ENCODE results near the gene TM9SF3. TPM values are rescaled to one million over a fixed set of nuclear protein-coding genes. Genes with fewer than 3 reads are reported as not detected.
A peak's percentile ranks its signal among the peaks of the same experiment; 100 is the strongest.

The TM9SF3 gene
- total RNA-seq, 2 donors from 2014 or later: 74.1 to 165 TPM

GRCh38 chr10:96568402-96568801 is 18.4 kb downstream of the TM9SF3 start:
- H3K27ac ChIP-seq: peak overlapping the region in 1 of 2 donors; percentile 50
- WGBS: 30% methylated on average over 1 of the region's 1 CpG
- intact Hi-C loops (cut with DNase I): no loop called here

DNA sequence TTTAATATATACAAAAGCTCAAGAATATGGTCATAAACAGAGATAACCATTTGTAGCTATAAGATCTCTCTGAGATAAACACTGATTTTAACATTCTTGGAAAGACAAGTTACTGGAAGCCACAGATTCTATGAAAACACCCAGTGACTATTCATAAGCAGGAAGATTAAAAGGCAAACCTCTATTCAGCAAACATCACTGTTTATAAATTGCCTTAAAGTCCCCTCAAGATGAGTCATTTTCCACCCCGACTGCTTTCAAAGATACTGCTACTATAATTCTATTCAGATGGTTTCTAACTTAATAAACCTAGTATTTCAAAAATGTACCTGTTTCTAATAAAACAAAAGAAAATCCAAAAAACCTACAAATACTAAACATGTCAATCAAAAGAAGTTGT is 21.0 kb downstream of the TM9SF3 start:
- WGBS: 10% methylated on average over 1 of the region's 1 CpG
- DNase-seq (ENCODE audit: low spot score): no peak
- Histone ChIP-seq H3K27ac (no peak overlapping the region), H3K36me3 (no peaks in the 10 kb centered on the region), H3K4me3 (no peak overlapping the region), H3K9me3 (no peaks in the 10 kb centered on the region), H3K27me3 (replicated peaks; ENCODE audit: insufficient read depth) (no peaks in the 10 kb centered on the region), H3K4me1 (replicated peaks) (peaks cover 11% of the 10 kb centered on the region)
- intact Hi-C loops (cut with DNase I): no loop called here
- TF ChIP-seq POLR2A (IDR thresholded peaks at IDR 0.05) (no peak), POLR2AphosphoS5 (IDR thresholded peaks at IDR 0.05) (no peak)

More at GRCh38 chr10:96568402-96568801, 18.4 kb downstream of the TM9SF3 start:
- Histone ChIP-seq H3K4me3 (no peak overlapping the region), H3K27me3 (replicated peaks; ENCODE audit: insufficient read depth) (no peaks in the 10 kb centered on the region), H3K36me3 (no peaks in the 10 kb centered on the region), H3K4me1 (replicated peaks) (peaks cover 10% of the 10 kb centered on the region), H3K9me3 (no peaks in the 10 kb centered on the region)
- DNase-seq (ENCODE audit: low spot score): no peak
- TF ChIP-seq POLR2AphosphoS5 (IDR thresholded peaks at IDR 0.05): no peak

GRCh38 chr10:96560966-96561887 is 25.6 kb downstream of the TM9SF3 start:
- Histone ChIP-seq H3K27me3 (replicated peaks; ENCODE audit: insufficient read depth) (no peaks in the 10 kb centered on the region), H3K36me3 (no peaks in the 10 kb centered on the region), H3K9me3 (no peaks in the 10 kb centered on the region), H3K4me3 (no peak overlapping the region), H3K27ac (no peak overlapping the region), H3K4me1 (replicated peaks) (peaks cover 5% of the 10 kb centered on the region)
- DNase-seq (ENCODE audit: low spot score): no peak
- TF ChIP-seq POLR2AphosphoS5 (IDR thresholded peaks at IDR 0.05) (peak; percentile 2), POLR2A (IDR thresholded peaks at IDR 0.05) (no peak), CTCF (IDR thresholded peaks at IDR 0.05) (no peak)
- WGBS: 68% methylated on average over 3 of the region's 3 CpGs
- intact Hi-C loops (cut with DNase I): no loop called here

GRCh38 chr10:96560489-96560888 is 26.3 kb downstream of the TM9SF3 start:
- intact Hi-C loops (cut with DNase I): no loop called here
- Histone ChIP-seq H3K4me1 (replicated peaks) (peaks cover 5% of the 10 kb centered on the region), H3K4me3 (no peak overlapping the region), H3K9me3 (no peaks in the 10 kb centered on the region), H3K36me3 (no peaks in the 10 kb centered on the region), H3K27me3 (replicated peaks; ENCODE audit: insufficient read depth) (no peaks in the 10 kb centered on the region), H3K27ac (no peak overlapping the region)
- 94% methylated on average over 2 of the region's 2 CpGs for WGBS
- no peak for DNase-seq (ENCODE audit: low spot score)
- TF ChIP-seq POLR2AphosphoS5 (IDR thresholded peaks at IDR 0.05) (no peak), CTCF (IDR thresholded peaks at IDR 0.05) (no peak), POLR2A (IDR thresholded peaks at IDR 0.05) (no peak)

- intact Hi-C loops (cut with DNase I): no loop called here
Observed at GRCh38 chr10:96556003-96556402, 30.8 kb downstream of the TM9SF3 start.

More at GRCh38 chr10:96556003-96556402, 30.8 kb downstream of the TM9SF3 start:
- no peaks in the 10 kb centered on the region for H3K27me3 ChIP-seq (replicated peaks; ENCODE audit: insufficient read depth)
- no peaks in the 10 kb centered on the region for H3K4me1 ChIP-seq (replicated peaks)
- H3K36me3 ChIP-seq: no peaks in the 10 kb centered on the region
- no peaks in the 10 kb centered on the region for H3K9me3 ChIP-seq
- H3K4me3 ChIP-seq: no peak overlapping the region
- WGBS: 53% methylated on average over 1 of the region's 1 CpG
- TF ChIP-seq POLR2AphosphoS5 (IDR thresholded peaks at IDR 0.05): no peak
- TF ChIP-seq POLR2A (IDR thresholded peaks at IDR 0.05): no peak
- TF ChIP-seq CTCF (IDR thresholded peaks at IDR 0.05): peak in 2 of 4 experiments; percentile 27 to 33
- DNase-seq (ENCODE audit: low spot score): no peak
- H3K27ac ChIP-seq: no peak overlapping the region
